Brain microvascular endothelial cell (primary cell): ENCODE data around the gene SAMD1.

Experiments
- DNase-seq: peaks from one replicate; pipeline ENCODE4 v3.0.0-alpha.2; 2020
- H3K27ac ChIP-seq: fragments of 250-450 bp; sonication (Bioruptor Pico); 2 replicates; pipeline ENCODE4 v1.5.1; 2020; ENCODE audit warnings: mild to moderate bottlenecking, moderate library complexity
- H3K27me3 ChIP-seq: fragments of 250-450 bp; sonication (Bioruptor Pico); replicated peaks from 2 replicates; pipeline ENCODE4 v1.5.1; 2020; ENCODE audit warnings: mild to moderate bottlenecking
- H3K36me3 ChIP-seq: fragments of 250-450 bp; sonication (Bioruptor Pico); replicated peaks from 2 replicates; pipeline ENCODE4 v1.5.1; 2020; ENCODE audit warnings: mild to moderate bottlenecking
- H3K4me3 ChIP-seq: 2 replicates; pipeline ENCODE4 v1.5.1; 2011; ENCODE audit warnings: low read depth, mild to moderate bottlenecking, control low read depth, low read length, moderate library complexity
- CTCF ChIP-seq: IDR thresholded peaks from 2 replicates; pipeline ENCODE4 v1.5.1; 2011; ENCODE audit warnings: low read depth, mild to moderate bottlenecking, moderate library complexity, low read length, control low read depth, inconsistent platforms; ENCODE audit errors: missing control alignments
- in situ Hi-C: cut with HindIII; loops from 2 replicates; pipeline ENCODE4 v1.10.0; 2017; ENCODE audit warnings: low sequenced_read_pairs, low pct_ligation_motif_present

SAMD1 gene

GRCh38 chr19:14063105-14063504, 27.4 kb downstream of the SAMD1 start:
- no peak overlapping the region for H3K27ac ChIP-seq
- TF ChIP-seq CTCF = no peak
- peaks cover 12% of the 10 kb centered on the region for H3K27me3 ChIP-seq
- in situ Hi-C loops = no loop called here
- no peaks in the 10 kb centered on the region for H3K36me3 ChIP-seq
- no peak overlapping the region for H3K4me3 ChIP-seq
- no peak for DNase-seq

- TF ChIP-seq CTCF = no peak
- in situ Hi-C loops = no loop called here
- Histone ChIP-seq H3K27me3 (peaks cover 12% of the 10 kb centered on the region), H3K4me3 (no peak overlapping the region), H3K27ac (no peak overlapping the region), H3K36me3 (no peaks in the 10 kb centered on the region)
- DNase-seq = no peak
Observed at GRCh38 chr19:14062558-14062855, 28.0 kb downstream of the SAMD1 start.

- no peak for DNase-seq
- H3K27ac ChIP-seq = no peak within 1 kb of the TSS
- H3K27me3 ChIP-seq = peaks cover 12% of the 10 kb centered on the region
- H3K36me3 ChIP-seq = no peaks in the 10 kb centered on the region
- no peak for TF ChIP-seq CTCF
- H3K4me3 ChIP-seq = no peak within 1 kb of the TSS
- in situ Hi-C loops = no loop called here
Observed at GRCh38 chr19:14061751-14062557, 28.6 kb downstream of the SAMD1 start, which contains the start of gene PALM3. Gene PALM3, minus strand, starts transcription at chr19:14062076. Its CDS starts 96 bp downstream, at chr19:14061980.

- Histone ChIP-seq H3K36me3 (no peaks in the 10 kb centered on the region), H3K27ac (no peak overlapping the region), H3K4me3 (no peak overlapping the region), H3K27me3 (peaks cover 12% of the 10 kb centered on the region)
- in situ Hi-C loops = no loop called here
- TF ChIP-seq CTCF = no peak
- DNase-seq = no peak
Observed at GRCh38 chr19:14061081-14061749, 29.3 kb downstream of the SAMD1 start.

- no peaks in the 10 kb centered on the region for H3K36me3 ChIP-seq
- no peak for TF ChIP-seq CTCF
- in situ Hi-C loops = no loop called here
- H3K27ac ChIP-seq = no peak overlapping the region
- DNase-seq = no peak
- peaks cover 12% of the 10 kb centered on the region for H3K27me3 ChIP-seq
- H3K4me3 ChIP-seq = no peak overlapping the region
Observed at GRCh38 chr19:14059652-14060155, 30.8 kb downstream of the SAMD1 start.
